Ascending aorta (tissue), 2 donors: Measurements from ENCODE around the gene PSMB7. TPM values are rescaled to one million over a fixed set of nuclear protein-coding genes. Genes with fewer than 3 reads are reported as not detected.
"Not testable (repeated sequence)": the region's sequence is repeated elsewhere in the genome, so short reads cannot be mapped to it uniquely, and the experiment has no call there.

Experiments
- DNase-seq, 2 donors: peaks; one replicate each; pipeline ENCODE4 v3.0.0-alpha.2; 2019; ENCODE audit warnings: low spot score in 2 of 2
- H3K27ac ChIP-seq, 2 donors: fragments of 200-600 bp; sonication (generic); one replicate each; pipeline ENCODE4 v1.5.1; 2016 to 2017; ENCODE audit warnings: mild to moderate bottlenecking in 1 of 2
- H3K27me3 ChIP-seq: fragments of 200-600 bp; sonication (generic); one replicate; pipeline ENCODE4 v1.5.1; 2017
- H3K36me3 ChIP-seq, 2 donors: fragments of 200-600 bp; sonication (generic); one replicate each; pipeline ENCODE4 v1.5.1; 2016
- H3K4me1 ChIP-seq, 2 donors: fragments of 200-600 bp; sonication (generic); one replicate each; pipeline ENCODE4 v1.5.1; 2016 to 2017; ENCODE audit warnings: mild to moderate bottlenecking in 1 of 2
- H3K4me3 ChIP-seq, 2 donors: fragments of 200-600 bp; sonication (generic); one replicate each; pipeline ENCODE4 v1.5.1; 2016 to 2017; ENCODE audit warnings: mild to moderate bottlenecking in 1 of 2
- H3K9me3 ChIP-seq, 2 donors: fragments of 200-600 bp; sonication (generic); one replicate each; pipeline ENCODE4 v1.5.1; 2016
- CTCF ChIP-seq, 3 experiments: fragments of 200-600 bp in 2 of 3; fragments of 450-650 bp in 1 of 3; sonication (generic) in 2 of 3; IDR thresholded peaks; one replicate each; pipeline ENCODE4 v1.5.1; 2016 to 2019; ENCODE audit warnings: antibody characterized with exemption in 3 of 3, mild to moderate bottlenecking in 1 of 3, moderate library complexity in 1 of 3
- intact Hi-C: fragments of 100-400 bp; cut with DNase I; formaldehyde crosslinking; loops from one replicate; pipeline ENCODE4 v1.15.1; 2023
- total RNA-seq: library from RNA; depleted of rRNA; stranded (reverse); fragments of >200 nt; gene quantifications from one replicate; pipeline ENCODE4 v1.1.0, GENCODE V29; 2016

Gene PSMB7
- total RNA-seq, 1 donor from 2014 or later, result 21.1 TPM

GRCh38 chr9:124436320-124436719, 21.1 kb upstream of the PSMB7 start:
- intact Hi-C loops, result no loop called here
- no peak overlapping the region for H3K4me3 ChIP-seq
- H3K4me1 ChIP-seq, result no peaks in the 10 kb centered on the region
- H3K27ac ChIP-seq, result no peak overlapping the region
- H3K36me3 ChIP-seq, result no peaks in the 10 kb centered on the region
- no peak for DNase-seq
- TF ChIP-seq CTCF (IDR thresholded peaks at IDR 0.05), result no peak
- H3K27me3 ChIP-seq, result no peaks in the 10 kb centered on the region
- no peaks in the 10 kb centered on the region for H3K9me3 ChIP-seq

- TF ChIP-seq CTCF (IDR thresholded peaks at IDR 0.05), result no peak
- H3K36me3 ChIP-seq, result no peaks in the 10 kb centered on the region
- intact Hi-C loops, result no loop called here
- H3K27me3 ChIP-seq, result no peaks in the 10 kb centered on the region
- no peaks in the 10 kb centered on the region for H3K4me1 ChIP-seq
- H3K4me3 ChIP-seq, result no peak overlapping the region
- no peaks in the 10 kb centered on the region for H3K9me3 ChIP-seq
- no peak for DNase-seq
- no peak overlapping the region for H3K27ac ChIP-seq
Observed at GRCh38 chr9:124429530-124429867, 14.3 kb upstream of the PSMB7 start.

- H3K36me3 ChIP-seq, result no peaks in the 10 kb centered on the region
- no peak for DNase-seq
- no peak for TF ChIP-seq CTCF (IDR thresholded peaks at IDR 0.05)
- H3K4me3 ChIP-seq, result no peak overlapping the region
- no peaks in the 10 kb centered on the region for H3K9me3 ChIP-seq
- no peak overlapping the region for H3K27ac ChIP-seq
- H3K27me3 ChIP-seq, result no peaks in the 10 kb centered on the region
- no peaks in the 10 kb centered on the region for H3K4me1 ChIP-seq
- intact Hi-C loops, result no loop called here
Observed at GRCh38 chr9:124428751-124429529, 13.7 kb upstream of the PSMB7 start.

- DNase-seq, result no peak
- H3K27ac ChIP-seq, result no peak overlapping the region
- intact Hi-C loops, result no loop called here
Observed at GRCh38 chr9:124427281-124427680, 12.0 kb upstream of the PSMB7 start.

GRCh38 chr9:124426361-124426760, 11.1 kb upstream of the PSMB7 start:
- H3K4me1 ChIP-seq, result no peaks in the 10 kb centered on the region
- intact Hi-C loops, result no loop called here
- no peak for DNase-seq
- no peaks in the 10 kb centered on the region for H3K9me3 ChIP-seq
- H3K27me3 ChIP-seq, result no peaks in the 10 kb centered on the region
- H3K36me3 ChIP-seq, result no peaks in the 10 kb centered on the region
- no peak overlapping the region for H3K27ac ChIP-seq
- no peak overlapping the region for H3K4me3 ChIP-seq
- TF ChIP-seq CTCF (IDR thresholded peaks at IDR 0.05), result no peak

More at GRCh38 chr9:124427281-124427680, 12.0 kb upstream of the PSMB7 start:
- Histone ChIP-seq H3K27me3 (no peaks in the 10 kb centered on the region), H3K36me3 (no peaks in the 10 kb centered on the region), H3K9me3 (no peaks in the 10 kb centered on the region), H3K4me1 (no peaks in the 10 kb centered on the region), H3K4me3 (no peak overlapping the region)
- no peak for TF ChIP-seq CTCF (IDR thresholded peaks at IDR 0.05)

GRCh38 chr9:124425733-124426132, 10.5 kb upstream of the PSMB7 start:
- H3K36me3 ChIP-seq, intact Hi-C loops, H3K9me3 ChIP-seq, H3K4me1 ChIP-seq, H3K27ac ChIP-seq, H3K27me3 ChIP-seq, H3K4me3 ChIP-seq, DNase-seq: not testable (repeated sequence)
